GM20431 (cell line): ENCODE data around the gene RAB34.
"Not testable (repeated sequence)": the region's sequence is repeated elsewhere in the genome, so short reads cannot be mapped to it uniquely, and the experiment has no call there.

Experiments used
- in situ Hi-C: fragments of 300-500 bp; cut with MseI, MboI; formaldehyde crosslinking; loops from one replicate; pipeline ENCODE4 v1.15.0; 2020; ENCODE audit warnings: low sequenced_read_pairs; ENCODE audit not compliant: unreplicated experiment

RAB34 gene

DNA sequence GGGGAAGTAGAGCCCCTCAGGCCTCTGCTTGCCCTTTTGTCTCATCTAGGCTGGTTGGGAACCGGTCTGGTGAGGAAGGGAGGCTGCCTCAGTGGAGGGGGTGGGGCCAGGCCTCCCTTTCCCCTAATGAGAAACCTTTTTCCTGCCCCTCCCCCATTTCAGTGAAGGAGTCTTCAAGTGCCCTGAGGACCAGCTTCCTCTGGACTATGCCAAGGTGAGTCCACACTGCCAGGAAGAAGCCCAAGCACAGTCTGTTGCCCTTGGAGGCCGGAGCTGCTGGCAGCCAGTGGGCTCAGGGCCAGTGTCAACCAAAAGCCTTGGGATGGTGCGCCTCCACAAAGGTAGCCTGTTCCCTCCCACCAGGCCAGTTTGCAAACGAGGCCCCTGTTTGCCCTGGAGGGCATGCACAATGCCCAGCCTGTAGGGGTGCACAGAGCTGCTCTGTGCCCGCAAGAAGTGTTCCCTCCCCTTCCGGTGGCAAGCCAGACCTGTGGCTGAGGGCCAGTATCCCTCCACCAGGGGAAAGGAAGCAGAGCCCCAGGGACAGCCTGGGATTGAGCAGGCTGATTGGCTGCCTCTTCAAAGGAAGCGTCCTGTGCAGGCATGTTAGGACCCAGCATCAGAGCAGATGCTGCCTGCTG lies 29.5 kb upstream of the RAB34 start:
- in situ Hi-C loops, result no loop called here

DNA sequence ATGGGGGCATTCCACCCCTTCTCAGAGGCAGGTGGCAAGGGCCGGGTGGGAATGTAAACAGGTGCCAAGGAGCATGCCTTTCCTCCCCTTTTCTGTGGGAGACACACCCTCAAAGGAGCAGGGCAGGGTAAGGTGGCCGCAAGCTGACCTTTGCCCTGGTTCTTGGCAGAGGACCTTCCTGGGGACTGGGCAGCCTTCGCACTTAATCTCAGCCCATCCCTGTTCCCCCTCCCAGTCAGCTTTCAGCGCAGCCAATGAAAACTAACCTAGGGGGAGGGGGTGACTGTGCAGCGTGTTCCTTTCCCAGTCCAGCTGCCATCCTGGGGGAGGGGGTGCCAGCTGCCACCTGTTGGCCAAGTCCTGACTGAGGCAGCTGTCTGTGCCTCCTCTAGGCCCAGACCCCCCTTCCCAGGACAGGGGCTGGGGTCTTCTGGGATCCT lies 29.0 kb upstream of the RAB34 start:
- in situ Hi-C loops, result no loop called here

- in situ Hi-C loops, result no loop called here
Measured at GRCh38 chr17:28745786-28746411, 28.2 kb upstream of the RAB34 start.

- in situ Hi-C loops, result no loop called here
Measured at GRCh38 chr17:28744972-28745785, 27.5 kb upstream of the RAB34 start.

- in situ Hi-C loops, result no loop called here
Measured at GRCh38 chr17:28744104-28744971, 26.7 kb upstream of the RAB34 start.

DNA sequence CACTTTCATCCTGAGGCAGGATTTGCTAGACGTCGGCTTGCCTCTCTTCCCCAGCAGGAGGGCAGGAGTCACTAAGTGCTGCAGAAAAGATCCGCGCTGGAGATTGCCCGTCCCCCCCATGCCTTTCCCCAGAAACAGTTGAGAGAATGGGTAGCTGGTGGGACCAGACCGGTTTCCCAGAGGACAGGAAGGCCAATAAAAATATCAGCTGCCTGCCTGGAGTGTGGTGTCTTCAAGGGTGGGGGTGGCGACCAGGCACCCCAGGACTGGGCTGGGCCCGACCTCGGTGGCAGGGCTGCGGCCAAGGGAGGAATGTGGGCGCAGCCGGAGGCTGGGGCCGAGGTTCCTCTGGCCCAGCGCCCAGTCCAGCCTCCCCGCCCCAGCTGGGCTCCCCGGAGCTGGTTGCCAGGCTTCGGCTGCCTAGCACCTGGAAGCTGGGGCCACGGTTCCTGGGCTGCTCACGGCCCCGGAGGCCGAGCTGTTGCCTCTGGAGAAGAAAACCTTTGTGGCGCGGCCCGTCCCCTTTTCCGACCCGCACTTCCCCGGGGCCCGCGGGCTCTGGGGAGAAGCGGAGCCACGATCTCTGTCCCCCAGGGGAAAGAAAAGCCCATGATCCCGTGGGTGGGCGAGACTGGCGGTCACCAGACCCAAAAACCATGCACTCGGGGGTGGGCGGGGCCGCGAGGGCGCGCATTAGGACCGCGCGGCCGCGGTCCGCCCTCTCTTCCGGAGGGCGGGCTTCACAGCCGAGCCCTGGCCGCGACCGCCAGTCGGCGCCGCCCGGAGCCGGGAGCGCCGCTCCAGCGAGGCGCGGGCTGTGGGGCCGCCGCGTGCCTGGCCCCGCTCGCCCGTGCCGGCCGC lies 25.8 kb upstream of the RAB34 start, which contains the start of gene TRAF4:
TRAF4 (plus strand) TSS at position 769 of the 861 bp plus-strand sequence. CDS start 102 bp downstream, outside the sequence.
- in situ Hi-C loops, result no loop called here

DNA sequence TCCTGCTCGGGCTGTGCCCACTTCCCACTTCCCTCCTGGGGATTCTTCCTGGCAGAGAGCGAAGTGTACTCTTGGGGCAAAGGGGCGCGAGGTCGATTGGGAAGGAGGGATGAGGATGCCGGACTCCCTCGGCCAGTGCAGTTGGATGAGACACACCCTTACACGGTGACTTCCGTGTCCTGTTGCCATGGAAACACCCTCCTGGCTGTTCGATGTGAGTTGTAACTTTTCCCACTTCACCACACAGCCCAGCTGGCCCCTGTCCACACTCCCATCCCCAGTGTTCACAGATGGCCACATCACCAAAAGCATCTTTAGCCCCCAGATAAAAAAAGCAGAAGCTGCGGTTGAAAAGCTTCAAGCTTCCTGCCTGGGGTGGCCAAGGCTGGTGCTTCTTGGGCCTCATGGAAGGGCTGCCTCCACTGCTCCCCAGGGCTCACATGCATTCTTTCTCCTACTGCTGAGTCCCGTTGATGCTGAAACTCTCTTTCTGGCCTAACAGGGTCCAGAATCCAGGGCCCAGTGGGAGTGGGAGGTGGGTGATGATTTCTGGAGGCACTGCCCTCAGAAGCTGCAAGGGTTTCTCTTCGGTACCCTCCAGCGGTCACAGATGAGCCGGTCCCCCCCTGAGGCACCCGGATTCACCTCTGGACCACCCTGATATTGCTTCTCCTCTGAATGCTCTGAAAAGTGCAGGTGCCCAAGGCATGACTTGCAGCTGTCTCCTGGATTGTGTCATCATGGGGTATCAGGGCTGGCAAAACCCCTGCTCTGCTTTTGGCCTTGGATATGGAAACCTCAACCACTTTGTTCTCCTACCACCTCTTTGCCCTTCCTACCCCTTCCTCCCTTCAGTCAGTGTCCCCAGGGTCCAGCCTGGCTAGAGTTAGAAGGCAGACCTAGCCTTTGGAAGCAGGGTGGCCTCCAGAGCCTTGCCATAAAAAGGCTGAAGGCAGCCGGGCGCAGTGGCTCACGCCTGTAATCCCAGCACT lies 24.0 kb upstream of the RAB34 start:
- in situ Hi-C loops, result no loop called here

- in situ Hi-C loops, result no loop called here
Measured at GRCh38 chr17:28740406-28741357, 23.0 kb upstream of the RAB34 start.

- in situ Hi-C loops, result no loop called here
Measured at GRCh38 chr17:28738680-28739384, 21.2 kb upstream of the RAB34 start.

DNA sequence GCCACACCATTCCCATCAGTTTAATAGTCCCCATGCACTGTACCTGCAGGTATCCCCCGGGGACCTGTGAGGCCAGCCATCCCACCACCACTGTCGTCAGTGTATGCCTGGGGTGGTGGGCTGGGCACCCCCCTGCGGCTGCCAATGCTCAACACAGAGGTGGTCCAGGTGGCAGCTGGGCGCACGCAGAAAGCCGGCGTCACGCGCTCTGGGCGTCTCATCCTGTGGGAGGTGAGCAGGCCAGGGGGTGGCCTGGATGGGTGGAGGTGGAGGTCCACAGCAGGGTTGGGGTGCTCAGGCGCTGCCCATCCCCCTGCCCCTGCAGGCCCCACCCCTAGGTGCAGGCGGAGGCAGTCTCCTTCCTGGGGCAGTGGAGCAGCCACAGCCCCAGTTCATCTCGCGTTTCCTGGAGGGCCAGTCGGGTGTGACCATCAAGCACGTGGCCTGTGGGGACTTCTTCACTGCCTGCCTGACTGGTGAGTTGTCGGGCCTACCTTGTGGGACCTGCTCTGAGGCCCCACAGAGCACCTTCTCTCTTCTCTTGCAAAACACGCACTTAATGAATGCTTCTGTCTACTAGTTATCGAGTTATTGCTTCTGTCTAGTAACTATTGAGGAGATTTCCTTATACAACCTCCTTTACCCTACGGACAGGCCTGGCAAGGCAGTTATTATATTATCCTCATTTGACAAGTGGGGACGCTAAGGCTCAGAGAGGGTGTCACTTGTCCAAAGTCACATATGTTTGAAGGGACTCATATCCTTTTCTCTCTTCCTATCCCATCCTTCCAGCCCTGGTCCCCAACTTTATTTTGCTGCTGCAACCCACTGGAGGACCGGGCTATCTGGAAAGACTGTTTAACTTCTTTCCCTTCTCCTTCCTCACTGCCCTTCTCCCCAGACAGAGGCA lies 20.4 kb upstream of the RAB34 start:
- in situ Hi-C loops, result no loop called here

GRCh38 chr17:28737316-28737715 lies 19.6 kb upstream of the RAB34 start:
- in situ Hi-C loops, result no loop called here

DNA sequence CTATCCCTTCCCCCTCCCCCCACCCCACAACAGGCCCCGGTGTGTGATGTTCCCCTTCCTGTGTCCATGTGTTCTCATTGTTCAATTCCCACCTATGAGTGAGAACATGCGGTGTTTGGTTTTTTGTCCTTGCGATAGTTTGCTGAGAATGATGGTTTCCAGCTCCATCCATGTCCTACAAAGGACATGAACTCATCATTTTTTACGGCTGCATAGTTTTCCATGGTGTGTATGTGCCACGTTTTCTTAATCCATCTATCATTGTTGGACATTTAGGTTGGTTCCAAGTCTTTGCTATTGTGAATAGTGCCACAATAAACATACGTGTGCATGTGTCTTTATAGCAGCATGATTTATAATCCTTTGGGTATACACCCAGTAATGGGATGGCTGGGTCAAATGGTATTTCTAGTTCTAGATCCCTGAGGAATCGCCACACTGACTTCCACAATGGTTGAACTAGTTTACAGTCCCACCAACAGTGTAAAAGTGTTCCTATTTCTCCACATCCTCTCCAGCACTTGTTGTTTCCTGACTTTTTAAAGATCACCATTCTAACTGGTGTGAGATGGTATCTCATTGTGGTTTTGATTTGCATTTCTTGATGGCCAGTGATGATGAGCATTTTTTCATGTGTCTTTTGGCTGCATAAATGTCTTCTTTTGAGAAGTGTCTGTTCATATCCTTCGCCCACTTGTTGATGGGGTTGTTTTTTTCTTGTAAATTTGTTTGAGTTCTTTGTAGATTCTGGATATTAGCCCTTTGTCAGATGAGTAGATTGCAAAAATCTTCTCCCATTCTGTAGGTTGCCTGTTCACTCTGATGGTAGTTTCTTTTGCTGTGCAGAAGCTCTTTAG lies 18.5 kb upstream of the RAB34 start:
- in situ Hi-C loops, result not testable (repeated sequence)

DNA sequence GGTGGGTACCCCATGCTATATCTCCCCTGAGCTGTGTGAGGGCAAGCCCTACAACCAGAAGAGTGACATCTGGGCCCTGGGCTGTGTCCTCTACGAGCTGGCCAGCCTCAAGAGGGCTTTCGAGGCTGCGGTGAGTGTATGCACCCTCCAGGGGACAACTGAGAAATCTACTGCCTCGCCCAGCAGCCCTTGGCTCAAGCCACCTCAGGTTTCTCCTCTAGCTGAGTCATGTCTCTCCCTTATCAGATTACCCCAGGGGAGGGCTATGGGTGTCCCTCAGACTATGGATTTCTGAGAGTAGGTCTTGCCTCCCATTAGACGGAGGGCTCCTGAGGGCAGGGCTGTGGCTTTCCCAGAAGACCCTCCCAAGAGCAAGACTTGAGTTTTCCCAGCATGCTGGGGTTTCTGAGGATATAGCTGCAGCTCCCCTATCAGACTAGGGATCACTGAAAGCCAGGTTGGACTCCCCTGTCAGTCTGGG lies 17.6 kb upstream of the RAB34 start:
- in situ Hi-C loops, result no loop called here

DNA sequence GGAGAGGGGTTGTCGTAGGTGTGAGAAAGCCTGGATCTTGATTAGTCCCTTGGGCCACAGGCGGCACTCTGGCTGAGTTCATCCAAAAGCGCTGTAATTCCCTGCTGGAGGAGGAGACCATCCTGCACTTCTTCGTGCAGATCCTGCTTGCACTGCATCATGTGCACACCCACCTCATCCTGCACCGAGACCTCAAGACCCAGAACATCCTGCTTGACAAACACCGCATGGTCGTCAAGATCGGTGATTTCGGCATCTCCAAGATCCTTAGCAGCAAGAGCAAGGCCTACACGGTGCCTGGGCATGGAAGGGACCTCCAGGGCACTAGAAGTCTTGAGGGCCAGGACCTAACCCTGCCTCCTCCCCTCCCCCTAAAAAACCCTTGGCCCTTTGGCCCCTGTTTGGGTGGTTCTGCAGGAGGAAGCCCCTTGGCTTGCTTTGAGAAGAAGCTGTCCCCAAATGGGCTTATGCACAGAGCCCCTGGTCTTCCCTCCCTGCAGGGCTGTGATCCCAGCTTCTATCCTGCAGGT lies 17.1 kb upstream of the RAB34 start:
- in situ Hi-C loops, result no loop called here
